HEK293T (cell line): ENCODE data around the gene ARHGEF1.

Experiments
- BHLHE40 ChIP-seq: fragments of 450-650 bp; IDR thresholded peaks from 2 replicates; pipeline ENCODE4 v1.6.1; 2016; ENCODE audit warnings: mild to moderate bottlenecking, moderate library complexity, borderline replicate concordance
- ELF4 ChIP-seq: fragments of 450-650 bp; IDR thresholded peaks from 2 replicates; pipeline ENCODE4 v1.6.1; 2017; ENCODE audit warnings: antibody characterized with exemption
- FOXA1 ChIP-seq: fragments of 450-650 bp; IDR thresholded peaks from 2 replicates; pipeline ENCODE4 v1.6.1; 2016; ENCODE audit warnings: mild to moderate bottlenecking
- FOXK2 ChIP-seq: fragments of 450-650 bp; IDR thresholded peaks from 2 replicates; pipeline ENCODE4 v1.6.1; 2016; ENCODE audit warnings: mild to moderate bottlenecking
- FOXM1 ChIP-seq: fragments of 450-650 bp; IDR thresholded peaks from 2 replicates; pipeline ENCODE4 v1.6.1; 2017; ENCODE audit warnings: mild to moderate bottlenecking, borderline replicate concordance
- L3MBTL2 ChIP-seq: fragments of 450-650 bp; conservative IDR thresholded peaks from 2 replicates; pipeline ENCODE4 v1.6.1; 2016; ENCODE audit warnings: mild to moderate bottlenecking
- NFRKB ChIP-seq: fragments of 450-650 bp; IDR thresholded peaks from 2 replicates; pipeline ENCODE4 v1.6.1; 2016; ENCODE audit warnings: mild to moderate bottlenecking, moderate library complexity
- SP1 ChIP-seq: fragments of 450-650 bp; IDR thresholded peaks from 2 replicates; pipeline ENCODE4 v1.6.1; 2017
- SUZ12 ChIP-seq: fragments of 450-650 bp; IDR thresholded peaks from 2 replicates; pipeline ENCODE4 v1.6.1; 2016; ENCODE audit warnings: mild to moderate bottlenecking
- ZNF384 ChIP-seq: fragments of 450-650 bp; IDR thresholded peaks from 2 replicates; pipeline ENCODE4 v1.6.1; 2016

GRCh38 chr19:41886761-41887710 lies 4.1 kb downstream of the ARHGEF1 start:
- TF ChIP-seq FOXA1 (no peak), FOXK2 (no peak), BHLHE40 (no peak), SUZ12 (no peak), L3MBTL2 (no peak), FOXM1 (no peak), NFRKB (no peak), SP1 (no peak), ZNF384 (no peak), ELF4 (no peak)
